Urinary bladder (tissue), 4 donors: Measurements from ENCODE around the gene RRAGD. TPM values are rescaled to one million over a fixed set of nuclear protein-coding genes. Genes with fewer than 3 reads are reported as not detected.
A peak's percentile ranks its signal among the peaks of the same experiment; 100 is the strongest.

ENCODE experiments used
- DNase-seq: peaks from one replicate; pipeline ENCODE4 v3.0.0-alpha.2; 2015; ENCODE audit errors: extremely low spot score
- H3K27ac ChIP-seq: one replicate; pipeline ENCODE4 v1.5.1; 2013; ENCODE audit warnings: low read depth, mild to moderate bottlenecking, moderate library complexity
- H3K36me3 ChIP-seq: one replicate; pipeline ENCODE4 v1.6.1; 2013; ENCODE audit warnings: mild to moderate bottlenecking, moderate library complexity; ENCODE audit not compliant: insufficient read depth
- H3K4me1 ChIP-seq: one replicate; pipeline ENCODE4 v1.6.1; 2013; ENCODE audit warnings: mild to moderate bottlenecking, moderate library complexity; ENCODE audit not compliant: insufficient read depth
- H3K4me3 ChIP-seq: one replicate; pipeline ENCODE4 v1.5.1; 2013; ENCODE audit warnings: low read depth, low read length
- WGBS: extraction: QIAGEN DNeasy Blood & Tissue Kit; methylation state at CpG from one replicate; pipeline ENCODE4 v1.1.7; 2013; 5-methylcytosine and 5-hydroxymethylcytosine counted together
- polyA plus RNA-seq: library from polyadenylated mRNA; stranded (reverse); fragments of 200-250 nt; gene quantifications from one replicate; pipeline ENCODE4 v1.2.3, GENCODE V29; 2013
- total RNA-seq: library from RNA; depleted of rRNA; stranded (reverse); fragments of >200 nt; gene quantifications from one replicate; pipeline ENCODE4 v1.2.3, GENCODE V29; 2014
- donor health status: healthy with polysubstance abuse.
- donor health status: healthy.

RRAGD gene
- 11.4 TPM for total RNA-seq
- 8.4 TPM for polyA plus RNA-seq

GRCh38 chr6:89412071-89413005 is at the start of gene RRAGD:
RRAGD (minus strand) TSS chr6:89412273; CDS start chr6:89411993, 280 bp downstream.
- DNase-seq: no peak

GRCh38 chr6:89460713-89461112 is 48.6 kb upstream of the RRAGD start:
- no peak for DNase-seq
- Histone ChIP-seq H3K4me1 (no peaks in the 10 kb centered on the region), H3K4me3 (no peak overlapping the region), H3K36me3 (no peaks in the 10 kb centered on the region), H3K27ac (no peak overlapping the region)
- WGBS: 71% methylated on average over 7 of the region's 7 CpGs

More at GRCh38 chr6:89412071-89413005, at the start of gene RRAGD:
- H3K4me3 ChIP-seq: peak within 1 kb of the TSS; percentile 90
- H3K36me3 ChIP-seq: no peaks in the 10 kb centered on the region
- under 1% methylated on average over 84 of the region's 85 CpGs for WGBS
- H3K27ac ChIP-seq: peak within 1 kb of the TSS; percentile 31
- H3K4me1 ChIP-seq: no peaks in the 10 kb centered on the region

- no peaks in the 10 kb centered on the region for H3K36me3 ChIP-seq
- H3K4me1 ChIP-seq: no peaks in the 10 kb centered on the region
- H3K27ac ChIP-seq: no peak overlapping the region
- 78% methylated on average over 1 of the region's 1 CpG for WGBS
- H3K4me3 ChIP-seq: no peak overlapping the region
- no peak for DNase-seq
Observed at GRCh38 chr6:89459501-89459900, 47.4 kb upstream of the RRAGD start.

- no peak overlapping the region for H3K27ac ChIP-seq
- no peak for DNase-seq
- WGBS: 88% methylated on average over 5 of the region's 5 CpGs
- H3K36me3 ChIP-seq: no peaks in the 10 kb centered on the region
- no peak overlapping the region for H3K4me3 ChIP-seq
- H3K4me1 ChIP-seq: no peaks in the 10 kb centered on the region
Observed at GRCh38 chr6:89458704-89459103, 46.6 kb upstream of the RRAGD start.

GRCh38 chr6:89454300-89454699 is 42.2 kb upstream of the RRAGD start:
- DNase-seq: no peak
- Histone ChIP-seq H3K36me3 (no peaks in the 10 kb centered on the region), H3K4me1 (no peaks in the 10 kb centered on the region), H3K4me3 (no peak overlapping the region), H3K27ac (no peak overlapping the region)
- 79% methylated on average over 2 of the region's 2 CpGs for WGBS

GRCh38 chr6:89452281-89452680 is 40.2 kb upstream of the RRAGD start:
- 83% methylated on average over 1 of the region's 1 CpG for WGBS
- DNase-seq: no peak
- Histone ChIP-seq H3K27ac (no peak overlapping the region), H3K4me1 (no peaks in the 10 kb centered on the region), H3K4me3 (no peak overlapping the region), H3K36me3 (no peaks in the 10 kb centered on the region)

GRCh38 chr6:89449193-89449592 is 37.1 kb upstream of the RRAGD start:
- WGBS: 32% methylated on average over 1 of the region's 1 CpG
- H3K27ac ChIP-seq: no peak overlapping the region

GRCh38 chr6:89443658-89444057 is 31.6 kb upstream of the RRAGD start:
- 53% methylated on average over 5 of the region's 5 CpGs for WGBS

More at GRCh38 chr6:89449193-89449592, 37.1 kb upstream of the RRAGD start:
- H3K36me3 ChIP-seq: no peaks in the 10 kb centered on the region
- no peak overlapping the region for H3K4me3 ChIP-seq
- no peaks in the 10 kb centered on the region for H3K4me1 ChIP-seq
- no peak for DNase-seq

GRCh38 chr6:89440200-89440599 is 28.1 kb upstream of the RRAGD start:
- no peaks in the 10 kb centered on the region for H3K4me1 ChIP-seq
- 97% methylated on average over 3 of the region's 3 CpGs for WGBS
- no peaks in the 10 kb centered on the region for H3K36me3 ChIP-seq
- no peak for DNase-seq
- no peak overlapping the region for H3K27ac ChIP-seq
- H3K4me3 ChIP-seq: no peak overlapping the region

More at GRCh38 chr6:89443658-89444057, 31.6 kb upstream of the RRAGD start:
- Histone ChIP-seq H3K27ac (no peak overlapping the region), H3K4me3 (no peak overlapping the region), H3K4me1 (no peaks in the 10 kb centered on the region), H3K36me3 (no peaks in the 10 kb centered on the region)
- no peak for DNase-seq

- no peaks in the 10 kb centered on the region for H3K4me1 ChIP-seq
- DNase-seq: no peak
- H3K36me3 ChIP-seq: no peaks in the 10 kb centered on the region
- WGBS: 93% methylated on average over 2 of the region's 2 CpGs
- H3K27ac ChIP-seq: no peak overlapping the region
- H3K4me3 ChIP-seq: no peak overlapping the region
Observed at GRCh38 chr6:89439014-89439413, 26.9 kb upstream of the RRAGD start.

GRCh38 chr6:89438248-89438647 is 26.2 kb upstream of the RRAGD start:
- DNase-seq: no peak
- 76% methylated on average over 1 of the region's 1 CpG for WGBS
- Histone ChIP-seq H3K4me1 (no peaks in the 10 kb centered on the region), H3K27ac (no peak overlapping the region), H3K4me3 (no peak overlapping the region), H3K36me3 (no peaks in the 10 kb centered on the region)

GRCh38 chr6:89436226-89436625 is 24.2 kb upstream of the RRAGD start:
- WGBS: 63% methylated on average over 2 of the region's 2 CpGs
- H3K27ac ChIP-seq: no peak overlapping the region
- no peak overlapping the region for H3K4me3 ChIP-seq
- H3K36me3 ChIP-seq: no peaks in the 10 kb centered on the region
- DNase-seq: no peak
- H3K4me1 ChIP-seq: no peaks in the 10 kb centered on the region

GRCh38 chr6:89434954-89435353 is 22.9 kb upstream of the RRAGD start:
- H3K36me3 ChIP-seq: no peaks in the 10 kb centered on the region
- no peak for DNase-seq
- H3K4me3 ChIP-seq: no peak overlapping the region
- 65% methylated on average over 4 of the region's 4 CpGs for WGBS
- no peaks in the 10 kb centered on the region for H3K4me1 ChIP-seq
- H3K27ac ChIP-seq: no peak overlapping the region

- no peak overlapping the region for H3K4me3 ChIP-seq
- DNase-seq: no peak
- whole genome bisulfite sequencing: 90% methylated on average over 3 of the region's 3 CpGs
- no peak overlapping the region for H3K27ac ChIP-seq
- H3K4me1 ChIP-seq: no peaks in the 10 kb centered on the region
- H3K36me3 ChIP-seq: no peaks in the 10 kb centered on the region
Observed at GRCh38 chr6:89434150-89434499, 22.1 kb upstream of the RRAGD start.
